Right lung (tissue), 5 donors: Measurements from ENCODE around the gene PPP2R2B. TPM values are rescaled to one million over a fixed set of nuclear protein-coding genes. Genes with fewer than 3 reads are reported as not detected.

ENCODE experiments used
- DNase-seq, 2 donors: peaks; one replicate each; pipeline ENCODE4 v3.0.0-alpha.2; 2013
- polyA plus RNA-seq, 5 donors: library from polyadenylated mRNA; unstranded; fragments of 120-200 nt; gene quantifications; one replicate each; pipeline versions ENCODE4 v1.2.1 to v1.2.3, GENCODE V29; 2013; ENCODE audit warnings: inconsistent platforms in 1 of 5, low replicate concordance in 1 of 5; ENCODE audit not compliant: insufficient read length in 5 of 5, insufficient read depth in 1 of 5

The PPP2R2B gene
- polyA plus RNA-seq, 5 donors, result 0.16 to 0.40 (median 0.29) TPM

- DNase-seq, result no peak
Measured at GRCh38 chr5:146703899-146704298, 174.7 kb downstream of the PPP2R2B start.

- no peak for DNase-seq
Measured at GRCh38 chr5:146703499-146703898, 175.1 kb downstream of the PPP2R2B start.

- no peak for DNase-seq
Measured at GRCh38 chr5:146699664-146700418, 178.7 kb downstream of the PPP2R2B start.

GRCh38 chr5:146699138-146699537 lies 179.4 kb downstream of the PPP2R2B start:
- DNase-seq, result no peak

GRCh38 chr5:146698651-146699050 lies 179.9 kb downstream of the PPP2R2B start:
- DNase-seq, result no peak

GRCh38 chr5:146697211-146697610 lies 181.3 kb downstream of the PPP2R2B start:
- DNase-seq, result no peak

- DNase-seq, result no peak
Measured at GRCh38 chr5:146695646-146696045, 182.9 kb downstream of the PPP2R2B start.

- DNase-seq, result no peak
Measured at GRCh38 chr5:146690880-146691355, 187.6 kb downstream of the PPP2R2B start.

GRCh38 chr5:146687630-146688029 lies 190.9 kb downstream of the PPP2R2B start:
- DNase-seq, result no peak

- no peak for DNase-seq
Measured at GRCh38 chr5:146683861-146684260, 194.7 kb downstream of the PPP2R2B start.

- DNase-seq, result no peak
Measured at GRCh38 chr5:146682899-146683532, 195.5 kb downstream of the PPP2R2B start.

GRCh38 chr5:146681585-146682105 lies 196.9 kb downstream of the PPP2R2B start:
- no peak for DNase-seq

- DNase-seq, result no peak
Measured at GRCh38 chr5:146680846-146681584, 197.5 kb downstream of the PPP2R2B start.

GRCh38 chr5:146675636-146676035 lies 202.9 kb downstream of the PPP2R2B start:
- DNase-seq, result no peak

- DNase-seq, result no peak
Measured at GRCh38 chr5:146672866-146673265, 205.7 kb downstream of the PPP2R2B start.

- no peak for DNase-seq
Measured at GRCh38 chr5:146671561-146672295, 206.8 kb downstream of the PPP2R2B start.

- no peak for DNase-seq
Measured at GRCh38 chr5:146669656-146670055, 208.9 kb downstream of the PPP2R2B start.

- DNase-seq, result no peak
Measured at GRCh38 chr5:146667633-146668272, 210.8 kb downstream of the PPP2R2B start.

GRCh38 chr5:146662229-146662628 lies 216.3 kb downstream of the PPP2R2B start:
- no peak for DNase-seq

- DNase-seq, result no peak
Measured at GRCh38 chr5:146660376-146660960, 218.1 kb downstream of the PPP2R2B start.

- no peak for DNase-seq
Measured at GRCh38 chr5:146659961-146660360, 218.6 kb downstream of the PPP2R2B start.
